Measurements from ENCODE around the gene SAMD4A.

DNA sequence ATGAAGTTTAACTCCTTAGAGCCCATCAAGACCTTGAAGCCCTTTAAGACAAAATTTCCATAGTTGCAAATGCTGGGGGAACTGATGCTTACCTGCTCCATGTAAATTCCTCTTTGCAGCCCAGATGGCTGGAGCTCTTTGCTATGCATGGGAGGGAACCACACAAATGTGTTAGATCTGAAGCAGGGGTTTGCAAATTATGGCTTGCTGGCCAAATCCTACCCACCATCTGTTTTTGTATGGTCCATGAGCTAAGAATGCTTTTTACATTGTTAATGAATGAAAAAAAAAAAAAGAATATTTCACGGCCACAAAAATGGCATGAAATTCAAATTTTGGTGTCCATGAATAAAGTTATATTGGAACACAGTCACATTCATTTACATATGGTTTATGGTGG is 261.1 kb downstream of the SAMD4A start:
- TF ChIP-seq, protein P1, sequence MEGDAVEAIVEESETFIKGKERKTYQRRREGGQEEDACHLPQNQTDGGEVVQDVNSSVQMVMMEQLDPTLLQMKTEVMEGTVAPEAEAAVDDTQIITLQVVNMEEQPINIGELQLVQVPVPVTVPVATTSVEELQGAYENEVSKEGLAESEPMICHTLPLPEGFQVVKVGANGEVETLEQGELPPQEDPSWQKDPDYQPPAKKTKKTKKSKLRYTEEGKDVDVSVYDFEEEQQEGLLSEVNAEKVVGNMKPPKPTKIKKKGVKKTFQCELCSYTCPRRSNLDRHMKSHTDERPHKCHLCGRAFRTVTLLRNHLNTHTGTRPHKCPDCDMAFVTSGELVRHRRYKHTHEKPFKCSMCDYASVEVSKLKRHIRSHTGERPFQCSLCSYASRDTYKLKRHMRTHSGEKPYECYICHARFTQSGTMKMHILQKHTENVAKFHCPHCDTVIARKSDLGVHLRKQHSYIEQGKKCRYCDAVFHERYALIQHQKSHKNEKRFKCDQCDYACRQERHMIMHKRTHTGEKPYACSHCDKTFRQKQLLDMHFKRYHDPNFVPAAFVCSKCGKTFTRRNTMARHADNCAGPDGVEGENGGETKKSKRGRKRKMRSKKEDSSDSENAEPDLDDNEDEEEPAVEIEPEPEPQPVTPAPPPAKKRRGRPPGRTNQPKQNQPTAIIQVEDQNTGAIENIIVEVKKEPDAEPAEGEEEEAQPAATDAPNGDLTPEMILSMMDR (conservative IDR thresholded peaks at IDR 0.05; ENCODE audit: low read depth, low read length): no peak
- TF ChIP-seq, protein P2, sequence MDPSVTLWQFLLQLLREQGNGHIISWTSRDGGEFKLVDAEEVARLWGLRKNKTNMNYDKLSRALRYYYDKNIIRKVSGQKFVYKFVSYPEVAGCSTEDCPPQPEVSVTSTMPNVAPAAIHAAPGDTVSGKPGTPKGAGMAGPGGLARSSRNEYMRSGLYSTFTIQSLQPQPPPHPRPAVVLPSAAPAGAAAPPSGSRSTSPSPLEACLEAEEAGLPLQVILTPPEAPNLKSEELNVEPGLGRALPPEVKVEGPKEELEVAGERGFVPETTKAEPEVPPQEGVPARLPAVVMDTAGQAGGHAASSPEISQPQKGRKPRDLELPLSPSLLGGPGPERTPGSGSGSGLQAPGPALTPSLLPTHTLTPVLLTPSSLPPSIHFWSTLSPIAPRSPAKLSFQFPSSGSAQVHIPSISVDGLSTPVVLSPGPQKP (IDR thresholded peaks at IDR 0.05; ENCODE audit: borderline replicate concordance, low read depth, low read length): no peak
- no peak for TF ChIP-seq RCOR1 (IDR thresholded peaks at IDR 0.05; ENCODE audit: insufficient replicate concordance, low read length)
- no peak for TF ChIP-seq POLR2A (IDR thresholded peaks at IDR 0.05; ENCODE audit: low read depth, low read length)
- no peak for TF ChIP-seq RFX5 (IDR thresholded peaks at IDR 0.05; ENCODE audit: low read depth, low read length)
- TF ChIP-seq RAD21 (IDR thresholded peaks at IDR 0.05; ENCODE audit: low read length): no peak
- TF ChIP-seq MXI1 (IDR thresholded peaks at IDR 0.05; ENCODE audit: borderline replicate concordance, low read depth, low read length): no peak
- TF ChIP-seq, protein P3, sequence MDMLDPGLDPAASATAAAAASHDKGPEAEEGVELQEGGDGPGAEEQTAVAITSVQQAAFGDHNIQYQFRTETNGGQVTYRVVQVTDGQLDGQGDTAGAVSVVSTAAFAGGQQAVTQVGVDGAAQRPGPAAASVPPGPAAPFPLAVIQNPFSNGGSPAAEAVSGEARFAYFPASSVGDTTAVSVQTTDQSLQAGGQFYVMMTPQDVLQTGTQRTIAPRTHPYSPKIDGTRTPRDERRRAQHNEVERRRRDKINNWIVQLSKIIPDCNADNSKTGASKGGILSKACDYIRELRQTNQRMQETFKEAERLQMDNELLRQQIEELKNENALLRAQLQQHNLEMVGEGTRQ (IDR thresholded peaks at IDR 0.05; ENCODE audit: low read depth, low read length): no peak
- no peak for TF ChIP-seq SMC3 (IDR thresholded peaks at IDR 0.05; ENCODE audit: low read depth, low read length)
- no peak for TF ChIP-seq CEBPB (IDR thresholded peaks at IDR 0.05; ENCODE audit: low read depth, low read length)
